Transverse colon (tissue), 4 donors: Measurements from ENCODE around the gene TENM4.

Experiments used
- CTCF ChIP-seq, 5 experiments: fragments of 200-600 bp in 3 of 5; fragments of 450-650 bp in 2 of 5; sonication (generic) in 3 of 5; IDR thresholded peaks; 1 replicate in 2 of 5; 2 replicates in 3 of 5; pipeline ENCODE4 v1.5.1; 2016 to 2017; ENCODE audit warnings: antibody characterized with exemption in 5 of 5, inconsistent platforms in 3 of 5, mild to moderate bottlenecking in 2 of 5, moderate library complexity in 1 of 5
- POLR2A ChIP-seq: fragments of 450-650 bp; IDR thresholded peaks from one replicate; pipeline ENCODE4 v1.6.1; 2016; ENCODE audit warnings: antibody characterized with exemption, mild to moderate bottlenecking, moderate library complexity
- POLR2AphosphoS5 ChIP-seq, 3 donors: sonication (generic); formaldehyde crosslinking; IDR thresholded peaks; one replicate each; pipeline ENCODE4 v1.6.1; 2016; ENCODE audit warnings: antibody characterized with exemption in 3 of 3

GRCh38 chr11:79412761-79413160 lies 28.1 kb downstream of the TENM4 start:
- TF ChIP-seq CTCF (IDR thresholded peaks at IDR 0.05) (no peak), POLR2AphosphoS5 (IDR thresholded peaks at IDR 0.05) (no peak), POLR2A (no peak)
